8988T (cell line): ENCODE measurements around the gene CNN2.
A peak's percentile ranks its signal among the peaks of the same experiment; 100 is the strongest.

Source experiments
- DNase-seq: peaks from one replicate; pipeline ENCODE4 v3.0.0; 2011

CNN2 gene

DNA sequence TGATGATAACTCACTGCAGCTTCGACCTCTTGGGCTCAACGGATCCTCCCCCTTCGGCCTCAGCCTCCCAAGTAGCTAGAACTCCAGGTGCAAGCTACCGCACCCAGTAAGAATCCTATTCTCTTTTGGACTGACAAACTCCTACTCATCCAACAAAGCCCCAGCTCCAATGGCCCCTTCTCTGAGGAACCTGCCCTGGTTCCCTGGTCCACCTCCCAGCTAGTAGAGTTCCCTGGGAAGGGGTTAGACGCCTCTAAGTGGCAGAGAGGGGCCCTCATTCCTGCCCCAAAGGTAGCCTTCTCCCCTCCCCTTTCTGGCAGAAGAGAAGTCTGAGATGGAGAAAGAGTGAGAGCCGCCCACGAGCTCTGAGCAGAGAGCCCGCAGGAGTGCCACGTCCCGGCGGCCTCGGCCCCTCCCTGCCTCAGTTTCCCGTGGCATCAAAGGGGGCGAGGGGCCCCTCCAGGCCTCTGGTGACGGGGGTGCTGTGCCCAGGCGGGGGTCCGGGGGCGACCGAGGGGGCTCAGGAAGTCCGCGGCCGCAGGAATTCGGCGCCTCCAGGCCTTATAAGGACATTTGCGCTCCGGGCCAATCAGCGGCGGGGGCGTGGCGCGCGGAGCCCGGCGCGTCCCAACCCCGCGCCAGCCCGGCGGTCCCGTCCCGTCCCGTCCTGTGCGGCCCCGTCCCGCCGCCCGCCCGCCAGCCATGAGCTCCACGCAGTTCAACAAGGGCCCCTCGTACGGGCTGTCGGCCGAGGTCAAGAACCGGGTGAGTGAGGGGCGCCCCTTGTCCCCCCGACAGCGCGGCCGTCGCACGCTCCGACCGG lies at the start of gene CNN2:
CNN2 (plus strand) TSS at position 649 of the 823 bp plus-strand sequence; CDS start at position 703, 54 bp downstream.
- DNase-seq: peak; percentile 91

DNA sequence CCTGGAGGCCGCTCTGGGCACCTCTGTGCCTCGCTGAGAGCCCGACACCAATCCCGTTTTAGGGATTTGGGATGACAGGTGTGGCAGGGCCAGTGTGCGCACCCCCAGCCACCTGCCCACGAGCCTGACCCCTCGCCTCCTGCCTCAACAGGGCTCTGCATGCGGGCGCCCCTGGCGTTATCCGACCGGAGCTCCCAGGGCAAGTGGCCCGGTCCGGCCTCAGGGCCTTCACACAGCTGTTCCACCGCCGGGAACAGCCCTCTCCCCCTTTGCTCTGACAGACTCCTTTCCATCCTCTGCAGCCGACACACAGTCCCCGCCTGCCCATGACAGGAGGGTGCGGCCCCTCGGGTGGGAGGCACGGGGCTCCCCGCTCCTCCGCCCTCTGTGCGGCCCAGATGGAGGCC lies 49.3 kb upstream of the CNN2 start:
- DNase-seq: no peak

DNA sequence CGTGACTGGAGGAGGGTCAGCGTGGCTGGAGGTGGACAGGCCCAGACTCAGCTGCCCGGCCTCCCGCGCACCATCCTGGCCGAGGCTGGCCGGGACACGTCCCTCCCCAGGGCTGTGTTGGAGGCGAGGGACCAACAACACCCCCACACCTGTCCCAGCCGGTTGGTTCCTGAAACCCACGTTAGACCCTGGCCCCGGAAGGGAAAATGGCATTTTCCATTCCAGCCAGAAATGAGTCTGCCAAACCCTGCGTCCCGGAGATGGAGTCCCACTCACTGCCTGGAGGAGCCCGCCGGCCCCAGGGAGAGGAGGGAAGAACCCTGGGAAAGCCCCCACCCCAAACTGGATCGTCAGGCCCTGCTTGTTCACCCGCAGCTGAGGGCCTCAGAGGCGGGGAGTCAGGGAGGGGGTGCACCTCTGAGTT lies 47.1 kb upstream of the CNN2 start:
- no peak for DNase-seq

DNA sequence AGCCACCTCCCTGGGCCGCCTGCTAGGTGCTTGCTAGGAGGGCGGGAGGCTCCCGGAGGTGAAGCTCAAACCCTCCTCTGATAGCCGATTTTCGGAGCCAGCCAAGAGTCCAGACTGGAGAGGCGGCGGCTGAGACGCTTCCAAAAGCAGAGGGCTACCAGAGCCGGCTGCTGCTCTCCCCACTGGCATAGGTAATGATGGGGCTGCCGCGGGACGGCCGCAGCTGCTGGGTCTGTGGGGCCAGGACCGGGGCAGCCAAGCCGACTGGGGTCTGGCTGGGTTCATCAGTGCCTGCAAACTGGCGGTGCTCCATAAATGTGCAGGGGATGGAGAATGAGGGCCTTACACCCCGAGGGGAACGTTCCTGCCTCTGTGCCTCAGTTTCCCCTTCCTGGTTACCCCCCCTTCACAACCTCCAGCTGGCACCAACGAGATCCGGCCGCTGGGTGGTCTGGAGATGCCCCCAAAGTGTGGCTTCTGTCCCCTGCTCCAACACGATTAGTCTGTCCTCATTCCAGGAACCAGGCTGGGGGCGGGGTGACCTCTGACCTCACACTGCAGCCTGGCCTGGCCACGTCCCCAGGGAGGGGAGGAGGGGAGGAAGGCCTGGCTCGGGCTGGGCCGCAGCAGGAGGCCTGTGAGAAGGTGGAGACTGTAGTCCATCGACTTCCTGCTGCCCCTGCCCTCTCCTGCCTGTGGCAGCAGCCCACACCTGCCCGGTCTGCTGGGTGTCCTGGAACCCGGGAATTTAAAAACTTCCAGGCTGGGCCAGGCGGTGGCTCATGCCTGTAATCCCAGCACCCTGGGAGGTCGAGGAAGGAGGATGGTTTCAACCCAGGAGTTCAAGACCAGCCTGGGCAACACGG lies 46.0 kb upstream of the CNN2 start:
- DNase-seq: no peak

DNA sequence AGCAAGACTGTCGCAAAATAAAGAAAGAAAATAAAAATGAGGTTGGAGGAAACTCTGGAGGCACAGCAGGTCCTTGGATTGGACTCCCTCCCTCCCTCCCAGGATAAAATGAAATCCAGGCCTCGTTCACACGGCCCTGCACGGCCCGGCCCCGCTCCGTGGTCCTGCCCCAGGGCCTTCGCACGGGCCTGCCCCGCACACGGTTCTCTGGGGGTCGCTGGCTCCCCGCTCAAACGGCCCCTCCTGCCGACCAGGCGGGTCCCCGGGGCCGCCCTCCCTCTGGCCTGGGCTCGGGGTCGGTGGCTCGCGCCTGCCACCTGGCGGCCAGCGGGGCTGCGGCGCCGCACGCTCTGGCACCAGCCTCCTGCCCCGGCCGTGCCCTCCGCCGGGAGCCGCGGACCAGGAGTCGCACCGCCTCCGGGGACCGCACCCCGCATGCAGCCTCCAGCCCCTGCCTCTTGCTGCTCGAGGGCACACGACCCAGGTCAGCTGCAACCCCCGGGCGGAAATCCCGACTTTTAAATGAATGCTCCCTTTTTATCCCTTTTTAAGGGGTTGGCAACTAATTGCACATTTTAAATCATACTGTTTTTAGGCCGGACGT lies 43.7 kb upstream of the CNN2 start:
- DNase-seq: peak; percentile 99

DNA sequence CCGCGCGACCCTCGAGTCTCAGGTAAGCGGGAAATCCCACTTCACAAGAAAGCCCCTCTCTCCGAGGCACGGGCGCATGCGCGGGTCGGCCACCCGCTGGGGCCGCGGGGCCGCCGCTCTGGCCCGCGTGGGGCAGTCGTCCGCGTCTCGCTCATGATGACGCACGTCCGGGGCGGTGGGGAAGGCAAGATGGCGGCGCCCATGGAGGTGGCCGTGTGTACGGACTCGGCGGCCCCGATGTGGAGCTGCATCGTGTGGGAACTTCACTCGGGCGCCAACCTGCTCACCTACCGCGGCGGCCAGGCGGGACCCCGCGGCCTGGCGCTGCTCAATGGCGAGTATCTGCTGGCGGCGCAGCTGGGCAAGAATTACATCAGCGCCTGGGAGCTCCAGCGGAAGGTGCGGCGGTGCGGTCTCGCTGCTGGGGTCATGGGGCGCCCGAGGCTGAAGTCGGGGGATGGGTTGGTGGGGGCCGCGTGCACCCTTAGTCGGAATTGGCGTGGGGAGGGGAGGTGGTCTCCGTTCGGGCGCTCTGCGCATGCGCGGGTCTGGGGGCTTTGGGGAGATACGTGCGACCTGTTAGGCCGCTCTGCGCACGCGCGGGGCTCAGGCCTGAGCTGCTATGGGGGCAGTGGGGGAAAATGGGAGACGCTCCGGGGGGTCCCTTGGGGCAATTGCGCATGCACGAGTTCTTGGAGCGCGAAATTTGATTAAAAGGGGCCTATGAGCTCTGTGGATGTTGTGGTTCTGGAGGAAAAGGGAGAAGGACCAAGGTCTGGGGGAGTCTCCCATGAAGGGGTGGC lies 42.0 kb upstream of the CNN2 start, which contains the start of gene WDR18:
WDR18 (plus strand) TSS at position 181 of the 803 bp plus-strand sequence; CDS start at position 190, 9 bp downstream.
- DNase-seq: peak; percentile 100

DNA sequence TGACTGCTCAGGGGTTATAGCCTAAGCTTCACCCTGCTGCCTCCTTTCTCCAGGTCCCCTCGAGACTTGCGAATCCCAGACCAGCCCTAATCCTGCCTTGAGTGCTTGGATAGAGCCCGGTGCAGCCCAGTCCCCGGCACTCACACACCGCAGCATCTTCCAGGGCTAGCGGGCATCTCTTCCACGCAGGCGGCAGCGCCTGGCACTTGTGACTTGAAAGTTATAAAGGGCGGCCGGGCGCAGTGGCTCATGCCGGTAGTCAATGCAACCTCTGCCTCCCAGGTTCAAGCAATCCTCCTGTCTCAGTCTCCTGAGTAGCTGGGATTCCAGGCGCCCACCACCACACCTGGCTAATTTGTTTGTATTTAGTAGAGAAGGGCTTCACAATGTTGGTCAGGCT lies 40.3 kb upstream of the CNN2 start:
- no peak for DNase-seq

DNA sequence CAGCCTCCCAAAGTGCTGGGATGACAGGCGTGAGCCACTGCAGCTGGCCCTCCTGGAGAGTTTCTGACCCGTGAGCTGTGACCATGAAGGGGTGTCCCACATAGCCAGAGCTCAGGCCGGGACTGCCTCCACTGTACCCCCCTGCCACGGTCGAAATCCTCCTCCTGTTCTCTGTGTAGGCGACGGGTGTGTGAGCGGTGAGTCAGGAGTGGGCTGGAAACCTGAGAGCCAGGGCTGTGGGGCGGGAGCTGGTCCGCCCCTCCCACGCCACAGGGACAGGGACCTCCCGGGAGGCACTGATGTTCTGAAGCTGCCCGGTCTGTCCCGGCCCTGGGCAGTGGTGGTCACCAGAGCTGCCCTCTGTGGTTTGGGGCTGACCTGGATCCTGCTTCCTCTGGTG lies 38.3 kb upstream of the CNN2 start:
- DNase-seq: no peak

DNA sequence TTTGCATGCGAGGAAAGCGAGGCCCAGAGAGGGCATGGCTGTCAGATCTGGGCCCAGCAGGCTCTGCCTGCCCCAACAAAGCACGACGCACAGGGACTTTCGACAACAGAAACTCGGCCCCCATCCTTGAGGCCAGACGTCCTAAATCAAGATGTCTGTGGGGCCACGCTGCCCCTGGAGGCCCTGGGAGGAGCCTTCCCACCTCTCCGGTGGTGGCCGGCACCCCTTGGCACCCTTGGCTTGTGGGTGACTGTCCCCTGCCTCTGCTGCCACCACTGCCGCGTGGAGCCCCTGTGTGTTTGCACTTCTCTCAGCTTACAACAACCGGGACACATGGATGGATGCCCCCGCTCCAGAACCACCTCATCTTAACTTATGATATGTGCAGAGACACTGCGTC lies 37.9 kb upstream of the CNN2 start:
- no peak for DNase-seq

DNA sequence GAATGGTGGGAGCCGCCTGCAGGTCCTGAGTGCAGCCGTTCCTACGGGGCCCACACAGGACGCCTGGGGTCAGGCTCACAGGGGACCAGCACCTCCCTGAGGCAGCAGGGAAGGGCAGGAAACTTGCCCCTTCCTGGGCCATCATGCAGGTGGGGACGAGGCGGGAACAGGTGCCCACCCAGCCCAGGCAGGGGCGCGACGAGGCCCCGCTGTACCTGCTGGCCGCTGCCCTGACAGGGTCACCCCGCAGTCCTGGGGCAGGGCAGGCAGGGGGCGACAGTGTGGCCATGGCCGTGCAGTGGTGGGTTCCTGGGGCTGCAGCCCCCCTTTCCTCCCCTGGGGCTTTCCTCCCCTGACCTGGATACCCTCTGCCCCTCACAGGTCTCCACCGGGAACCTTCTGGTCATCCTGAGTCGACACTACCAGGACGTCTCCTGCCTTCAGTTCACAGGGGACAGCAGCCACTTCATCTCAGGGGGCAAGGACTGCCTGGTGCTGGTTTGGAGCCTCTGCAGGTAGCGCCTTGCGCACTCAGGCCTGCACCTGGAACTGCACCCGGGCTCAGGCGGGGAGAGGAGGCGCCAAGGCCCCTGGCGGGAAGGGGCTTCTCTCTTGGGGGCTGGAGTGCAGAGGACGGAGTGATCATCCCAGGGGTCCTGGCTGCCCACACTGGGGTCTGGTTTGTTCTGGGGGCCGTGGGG lies 36.9 kb upstream of the CNN2 start:
- no peak for DNase-seq

DNA sequence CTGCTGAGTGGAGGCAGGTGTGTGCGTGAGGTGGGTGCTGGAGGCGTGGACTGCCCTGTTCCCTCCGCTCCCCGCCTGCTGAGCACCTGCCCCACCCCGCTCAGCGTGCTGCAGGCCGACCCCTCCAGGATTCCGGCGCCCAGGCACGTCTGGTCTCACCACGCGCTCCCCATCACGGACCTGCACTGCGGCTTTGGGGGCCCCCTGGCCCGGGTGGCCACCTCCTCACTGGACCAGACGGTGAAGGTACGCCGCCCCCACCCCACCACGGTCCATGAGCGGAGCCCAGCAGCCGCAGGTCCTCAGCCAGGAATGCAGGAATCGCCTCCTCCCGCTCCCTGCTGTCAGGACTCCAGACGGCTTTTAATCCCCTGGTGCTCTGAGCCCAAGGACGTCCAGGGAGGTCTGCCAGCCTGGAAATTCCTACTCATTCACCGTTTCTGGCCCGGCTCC lies 36.3 kb upstream of the CNN2 start:
- no peak for DNase-seq

DNA sequence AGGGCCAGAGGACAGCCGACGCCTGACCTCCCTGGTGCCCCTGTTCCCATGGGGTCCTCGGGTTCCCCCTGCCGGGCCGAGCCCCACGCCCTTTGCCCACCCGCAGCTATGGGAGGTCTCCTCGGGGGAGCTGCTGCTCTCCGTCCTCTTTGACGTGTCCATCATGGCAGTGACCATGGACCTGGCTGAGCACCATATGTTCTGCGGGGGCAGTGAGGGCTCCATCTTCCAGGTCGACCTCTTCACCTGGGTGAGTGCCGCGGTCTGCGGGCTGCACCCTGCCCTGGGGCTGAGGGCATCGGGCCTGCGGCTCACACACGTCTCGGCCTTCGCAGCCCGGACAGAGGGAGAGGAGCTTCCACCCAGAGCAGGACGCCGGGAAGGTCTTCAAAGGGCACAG lies 35.7 kb upstream of the CNN2 start:
- DNase-seq: no peak

DNA sequence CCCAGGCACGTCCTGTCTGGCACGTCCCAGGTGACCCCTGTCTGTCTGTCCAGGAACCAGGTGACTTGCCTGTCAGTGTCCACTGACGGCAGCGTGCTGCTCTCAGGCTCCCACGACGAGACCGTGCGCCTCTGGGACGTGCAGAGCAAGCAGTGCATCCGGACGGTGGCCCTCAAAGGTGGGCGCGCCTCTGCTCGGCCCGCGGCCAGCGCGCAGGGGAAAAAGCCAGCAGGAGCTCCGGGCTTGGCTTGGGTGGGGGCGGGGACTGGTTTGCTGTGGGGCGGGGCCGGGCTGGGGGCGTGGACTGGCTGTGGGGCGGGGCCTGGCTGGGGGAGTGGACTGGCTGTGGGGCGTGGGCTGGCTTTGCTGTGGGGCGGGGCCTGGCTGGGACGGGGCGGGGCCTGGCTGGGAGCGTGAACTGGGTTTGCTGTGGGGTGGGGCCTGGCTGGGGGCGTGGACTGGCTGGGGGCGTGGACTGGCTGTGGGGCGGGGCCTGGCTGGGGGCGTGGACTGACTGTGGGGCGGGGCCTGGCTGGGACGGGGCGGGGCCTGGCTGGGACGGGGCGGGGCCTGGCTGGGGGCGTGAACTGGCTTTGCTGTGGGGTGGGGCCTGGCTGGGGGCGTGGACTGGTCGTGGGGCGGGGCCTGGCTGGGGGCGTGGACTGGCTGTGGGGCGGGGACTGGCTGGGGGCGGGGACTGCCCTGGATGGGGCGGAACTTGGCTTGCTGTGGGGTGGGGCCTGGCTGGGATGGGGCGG lies 35.1 kb upstream of the CNN2 start:
- DNase-seq: no peak

DNA sequence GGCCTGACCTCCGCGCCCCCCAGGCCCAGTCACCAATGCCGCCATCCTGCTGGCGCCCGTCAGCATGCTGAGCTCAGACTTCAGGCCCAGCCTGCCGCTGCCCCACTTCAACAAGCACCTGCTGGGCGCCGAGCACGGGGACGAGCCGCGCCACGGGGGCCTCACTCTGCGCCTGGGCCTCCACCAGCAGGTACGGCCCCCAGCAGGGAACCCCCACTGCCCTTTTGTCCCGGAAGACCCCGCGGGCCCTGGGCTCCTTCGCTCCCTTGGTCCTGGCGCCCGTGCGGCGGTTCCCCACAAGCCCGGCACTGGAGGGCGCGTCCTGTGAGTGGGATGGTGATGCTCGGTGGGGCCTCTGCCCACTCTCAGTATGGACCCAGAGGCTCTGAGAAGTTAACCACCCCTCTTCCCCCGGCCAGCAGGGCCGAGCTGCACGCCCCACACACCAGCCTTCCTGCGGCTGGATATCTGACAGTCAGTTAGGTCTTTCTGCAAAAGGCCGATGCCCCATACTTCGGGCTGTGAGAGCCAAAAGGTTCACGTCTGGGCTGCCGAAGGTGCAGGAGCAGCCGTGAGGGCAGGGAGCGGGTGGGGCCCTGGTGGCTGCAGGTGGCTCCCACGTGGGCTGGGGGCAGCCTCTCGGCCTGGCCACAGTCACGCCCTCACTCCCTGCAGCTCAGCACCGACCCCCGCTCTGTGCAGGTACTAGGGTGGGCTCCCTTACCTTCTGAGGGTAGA lies 34.3 kb upstream of the CNN2 start:
- DNase-seq: no peak

DNA sequence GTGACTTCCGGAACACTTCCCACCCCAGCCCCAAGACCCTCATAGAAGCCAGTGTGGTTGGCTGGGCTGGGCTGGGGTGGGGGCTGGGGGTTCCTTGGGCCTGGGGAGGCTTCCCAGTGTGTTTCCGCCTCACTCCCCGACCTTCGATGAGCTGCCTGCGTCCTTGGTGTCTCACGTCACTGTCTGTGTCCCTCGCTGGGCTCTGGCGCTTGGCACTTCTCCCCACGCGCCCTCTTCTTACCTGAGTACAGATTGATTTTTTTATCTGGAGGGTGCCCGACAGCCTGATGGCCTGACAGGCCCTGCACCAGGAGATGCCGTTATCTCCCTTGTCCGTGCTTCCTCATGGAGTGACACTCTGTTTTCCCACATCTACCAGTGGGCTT lies 33.7 kb upstream of the CNN2 start:
- no peak for DNase-seq

DNA sequence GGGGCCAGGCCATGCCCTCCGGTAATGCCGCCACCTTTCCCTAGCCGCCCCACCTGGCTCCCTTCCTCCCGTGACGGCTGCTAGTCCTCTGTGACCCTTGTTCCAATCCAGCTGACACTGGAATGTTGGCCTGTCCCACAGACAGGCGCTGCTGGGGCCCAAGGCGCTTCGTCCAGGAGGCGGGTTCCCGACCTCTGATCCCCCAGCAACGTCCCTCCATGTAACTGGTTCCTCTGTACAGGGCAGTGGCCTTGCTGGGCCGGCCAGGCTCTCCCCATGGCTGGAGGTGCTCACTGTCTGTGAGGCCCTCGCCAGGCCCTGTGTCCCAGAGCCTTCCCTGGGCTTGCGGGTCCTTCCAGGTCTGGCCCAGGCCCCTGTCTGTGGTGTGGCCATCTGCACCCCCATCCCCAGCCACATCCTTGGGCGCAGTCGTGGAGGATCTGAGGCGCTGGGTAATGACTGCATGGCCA lies 33.0 kb upstream of the CNN2 start:
- no peak for DNase-seq

DNA sequence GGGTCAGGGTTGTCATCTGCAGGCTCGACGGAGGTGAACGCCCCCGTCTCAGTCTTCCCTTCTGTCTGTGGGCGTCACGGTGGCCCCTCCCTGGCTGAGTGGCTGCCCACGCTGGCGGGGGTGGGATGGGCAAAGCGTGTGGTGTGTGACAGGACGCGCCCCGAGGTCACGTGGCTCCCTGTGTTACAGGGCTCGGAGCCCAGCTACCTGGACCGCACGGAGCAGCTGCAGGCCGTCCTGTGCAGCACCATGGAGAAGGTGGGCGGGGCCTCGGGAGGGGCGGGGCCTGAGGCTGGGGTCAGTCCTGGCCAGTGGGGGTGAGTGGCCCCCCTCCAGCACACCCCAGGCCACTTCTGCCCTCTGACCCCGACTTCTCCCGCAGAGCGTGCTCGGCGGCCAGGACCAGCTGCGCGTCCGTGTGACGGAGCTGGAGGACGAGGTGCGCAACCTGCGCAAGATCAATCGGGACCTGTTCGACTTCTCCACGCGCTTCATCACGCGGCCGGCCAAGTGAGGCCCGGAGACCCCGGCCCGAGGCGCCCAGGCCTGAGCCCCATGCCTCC lies 32.5 kb upstream of the CNN2 start:
- DNase-seq: no peak

DNA sequence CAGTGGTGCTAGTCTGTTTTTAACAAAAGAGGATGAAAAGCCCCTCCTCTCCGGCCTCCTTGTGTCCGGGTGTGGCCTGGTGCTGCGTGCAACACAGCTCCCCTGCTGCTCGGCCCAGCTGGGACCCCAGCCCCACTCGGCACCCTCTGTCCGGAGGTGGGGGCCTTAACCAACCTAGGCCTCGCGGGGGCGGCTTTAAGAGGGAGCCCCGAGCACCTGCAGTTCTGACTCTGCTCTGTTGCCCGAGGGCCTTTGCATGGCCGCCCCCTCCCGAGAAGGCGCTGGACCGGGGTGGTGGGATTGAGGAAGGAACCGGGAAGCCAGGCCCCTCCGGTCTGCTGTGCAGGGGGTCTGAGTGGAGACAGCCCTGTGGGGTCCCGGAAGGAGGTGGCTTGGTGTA lies 31.9 kb upstream of the CNN2 start:
- no peak for DNase-seq

DNA sequence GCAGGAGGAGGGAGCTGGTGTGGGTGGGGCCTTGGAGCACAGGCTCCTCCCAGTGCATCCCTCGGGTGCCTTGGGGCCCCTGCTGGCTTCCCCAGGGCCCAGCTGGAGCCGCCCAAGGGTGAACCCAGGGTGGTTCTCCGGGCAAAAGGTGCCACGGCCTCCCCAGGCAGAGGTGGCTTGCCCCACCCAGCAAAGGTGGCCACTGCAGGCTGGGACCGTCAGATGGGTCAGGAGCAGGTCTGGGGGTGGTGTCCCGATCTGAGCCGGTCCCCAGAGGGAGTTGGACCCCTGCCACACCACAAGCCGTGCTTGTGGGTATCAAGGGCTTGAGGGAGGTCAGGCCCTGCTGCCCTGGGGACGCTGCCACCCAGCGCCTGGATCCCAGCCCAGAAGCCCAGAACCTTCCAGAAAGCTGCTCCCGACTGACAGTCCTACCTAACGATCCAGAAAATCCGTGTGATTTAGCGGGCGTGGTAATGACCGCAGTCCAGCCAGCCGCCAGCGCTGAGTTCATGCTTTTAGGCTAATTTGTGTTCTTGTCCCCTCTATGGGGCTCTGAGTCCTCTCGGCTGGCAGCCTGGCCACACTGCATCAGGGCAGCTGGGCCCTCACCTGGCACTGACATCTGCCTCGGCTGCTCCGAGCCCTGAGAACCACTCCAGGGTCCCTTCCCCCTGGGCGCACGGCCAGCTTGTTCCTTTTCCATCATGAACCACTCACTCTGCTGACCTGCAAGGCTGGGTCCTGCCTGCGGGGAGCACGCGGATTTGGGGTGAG lies 31.2 kb upstream of the CNN2 start:
- no peak for DNase-seq
